GM18951 (cell line): ENCODE results near the gene NEURL1.
"Not testable (repeated sequence)": the region's sequence is repeated elsewhere in the genome, so short reads cannot be mapped to it uniquely, and the experiment has no call there.

Experiments used
- POLR2A ChIP-seq: IDR thresholded peaks from 4 replicates; pipeline ENCODE4 v1.6.1; 2011; ENCODE audit warnings: mild to moderate bottlenecking; ENCODE audit not compliant: insufficient read length, insufficient read depth; ENCODE audit errors: extremely low read depth
- in situ Hi-C: fragments of 300-500 bp; cut with MboI; formaldehyde crosslinking; loops from one replicate; pipeline ENCODE4 v1.12.0; 2022; ENCODE audit warnings: low sequenced_read_pairs, mixed read lengths, inconsistent platforms; ENCODE audit not compliant: unreplicated experiment

Gene NEURL1

DNA sequence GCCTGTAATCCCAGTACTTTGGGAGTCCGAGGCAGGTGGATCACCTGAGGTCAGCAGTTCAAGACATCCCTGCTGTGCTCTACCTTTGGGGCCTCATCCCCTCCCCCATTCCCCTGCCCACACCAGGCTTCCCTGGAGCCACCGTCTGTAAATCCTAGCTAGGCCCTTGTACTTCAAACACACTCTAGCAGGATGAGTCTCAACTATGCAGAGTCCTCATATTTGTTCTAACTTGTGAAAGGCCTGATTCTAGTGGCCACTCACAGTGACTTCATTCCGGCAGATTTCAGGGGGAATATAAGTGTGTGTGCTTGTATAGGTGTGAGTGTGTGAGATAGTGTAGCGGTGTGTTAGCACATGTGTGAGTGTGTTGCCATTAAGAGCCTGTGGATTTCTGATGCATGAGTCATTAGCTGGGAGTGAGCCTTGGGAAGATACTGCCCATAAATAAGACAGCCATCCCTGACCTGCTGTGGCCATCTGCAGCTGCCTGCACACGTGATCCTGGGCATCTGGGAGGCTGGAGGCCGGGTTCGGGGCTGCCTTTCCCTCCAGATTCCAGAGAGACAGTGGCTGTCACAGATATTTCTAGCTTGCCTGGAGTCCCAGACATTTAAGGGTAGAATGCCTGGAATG, 1.7 kb upstream of the NEURL1 start:
- in situ Hi-C loops = no loop called here
- TF ChIP-seq POLR2A = no peak

DNA sequence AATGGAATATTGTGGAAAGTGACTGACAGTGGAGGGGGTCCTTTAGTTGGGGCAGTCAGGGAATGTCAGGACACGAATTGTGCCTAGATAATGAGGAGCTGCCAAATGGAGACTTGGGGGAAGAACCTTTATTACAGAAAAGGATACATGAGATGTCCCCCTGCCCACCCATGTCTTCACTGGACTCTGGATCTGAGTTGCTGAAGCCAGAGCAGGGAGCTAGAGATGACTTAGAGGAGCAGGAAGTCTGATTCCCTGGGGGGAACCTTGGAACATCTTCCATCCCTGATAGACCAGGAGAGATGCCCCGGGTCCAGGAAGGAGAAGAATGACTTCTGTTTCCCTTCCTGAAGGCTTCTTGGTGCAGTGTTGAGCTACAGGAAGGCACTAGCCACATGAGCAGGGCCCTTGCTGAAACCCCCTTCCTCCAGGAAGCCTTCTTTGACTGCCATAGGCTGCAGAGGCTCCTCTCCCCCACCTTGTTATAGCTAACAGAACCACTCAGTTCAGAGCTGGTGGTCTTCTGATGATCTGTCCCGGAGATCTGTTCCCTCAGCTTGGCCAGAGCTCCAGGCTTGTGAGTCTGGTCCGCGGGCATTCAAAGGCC, 747 bp upstream of the NEURL1 start:
- in situ Hi-C loops = no loop called here
- TF ChIP-seq POLR2A = no peak

DNA sequence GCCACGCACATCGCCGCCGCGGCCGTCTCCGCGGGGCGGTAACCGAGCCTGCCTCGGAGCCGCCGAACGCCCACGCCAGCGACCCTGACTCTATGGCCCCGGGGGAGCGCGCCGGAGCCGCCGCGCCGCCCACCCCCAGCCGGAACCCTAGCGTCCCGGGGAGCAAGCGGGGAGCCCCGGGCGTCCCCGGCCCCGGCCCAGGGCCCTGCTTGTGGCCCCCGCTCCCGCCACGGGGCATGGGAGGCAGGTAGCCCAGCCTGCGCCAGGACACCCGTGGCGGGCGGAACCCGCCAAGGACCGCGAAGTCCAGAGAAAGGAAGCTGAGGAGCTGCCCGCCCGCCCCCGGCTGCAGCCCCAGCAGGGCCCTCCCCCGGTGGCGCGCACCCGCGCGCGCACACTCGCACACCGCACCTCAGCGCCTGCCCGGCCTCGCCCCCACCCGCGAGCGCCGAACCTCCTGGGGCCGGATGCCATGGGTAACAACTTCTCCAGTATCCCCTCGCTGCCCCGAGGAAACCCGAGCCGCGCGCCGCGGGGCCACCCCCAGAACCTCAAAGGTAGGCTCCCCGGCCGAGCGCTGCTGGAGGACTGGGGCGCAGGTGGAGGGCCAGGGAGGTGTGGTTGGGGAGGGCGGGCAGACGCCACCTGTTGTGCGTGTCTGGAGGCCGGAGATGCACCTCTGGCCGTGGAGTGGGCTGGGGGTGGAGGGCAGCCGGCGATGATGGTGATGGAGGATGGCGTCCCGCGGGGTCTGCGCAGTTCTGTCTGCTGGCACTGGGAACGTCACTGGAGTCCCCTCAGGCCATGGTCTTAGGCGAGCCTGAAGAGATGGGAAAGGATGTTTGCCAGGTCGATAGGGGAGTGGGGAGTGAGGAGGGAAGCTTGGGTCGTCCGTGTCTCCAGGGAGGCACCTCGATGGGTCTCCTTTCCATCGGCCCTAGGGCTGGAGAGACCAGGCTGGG, 692 bp downstream of the NEURL1 start:
- no peak for TF ChIP-seq POLR2A
- in situ Hi-C loops = no loop called here

DNA sequence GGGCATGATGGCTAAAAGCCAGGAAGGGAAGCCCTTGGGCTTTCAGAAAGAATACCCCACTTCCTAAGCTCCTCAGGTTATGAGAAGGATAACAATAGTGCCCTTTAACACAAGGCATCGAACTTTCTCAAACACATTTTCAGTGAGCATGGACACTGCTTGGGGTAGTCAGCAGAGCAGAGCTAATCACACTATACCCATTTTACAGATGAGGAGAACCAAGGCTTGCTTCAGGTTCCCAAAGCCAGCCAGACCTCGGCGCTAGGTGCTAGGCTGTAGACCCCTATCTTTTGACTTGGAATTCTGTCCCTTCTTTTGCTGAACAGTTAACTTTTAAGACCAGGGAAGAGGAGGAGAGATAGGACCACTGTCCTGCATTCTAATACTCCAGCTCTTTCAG, 1.8 kb downstream of the NEURL1 start:
- no peak for TF ChIP-seq POLR2A
- in situ Hi-C loops = no loop called here

DNA sequence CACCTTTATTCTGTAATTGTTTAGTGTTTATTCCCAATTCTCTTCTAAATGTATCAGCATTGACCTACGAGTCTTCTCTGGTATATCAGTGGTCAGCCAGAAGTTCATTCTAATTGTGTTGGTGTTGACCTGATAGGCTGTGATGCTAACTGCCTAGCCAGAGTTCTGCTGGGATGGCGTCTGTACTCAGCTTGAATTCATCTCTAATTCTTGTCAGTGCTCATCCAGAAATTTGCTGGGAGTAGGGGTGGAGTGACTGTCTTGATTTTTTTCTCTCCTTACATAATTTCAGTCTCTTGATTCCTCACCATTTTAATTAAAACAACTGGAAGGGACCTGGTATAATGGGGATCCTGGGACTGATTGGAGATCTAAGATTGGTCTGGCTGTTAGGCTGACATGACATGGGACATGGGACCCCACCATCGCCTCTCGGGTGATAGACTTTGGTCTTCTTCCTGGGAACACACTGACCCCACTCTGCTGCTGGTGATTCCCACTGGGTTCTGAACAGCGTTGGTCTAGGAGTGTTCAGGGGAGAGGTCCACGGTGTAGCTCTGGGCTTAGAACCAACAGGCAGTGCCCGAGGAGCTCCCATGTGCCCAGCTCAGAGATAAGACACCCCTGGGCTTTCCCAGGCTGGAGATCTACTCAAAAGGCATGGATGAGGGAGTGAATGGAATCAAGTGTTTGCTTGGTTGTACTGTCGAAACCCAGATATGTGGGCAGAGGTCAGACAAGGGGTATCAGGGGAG, 3.8 kb downstream of the NEURL1 start:
- TF ChIP-seq POLR2A = no peak
- in situ Hi-C loops = no loop called here

DNA sequence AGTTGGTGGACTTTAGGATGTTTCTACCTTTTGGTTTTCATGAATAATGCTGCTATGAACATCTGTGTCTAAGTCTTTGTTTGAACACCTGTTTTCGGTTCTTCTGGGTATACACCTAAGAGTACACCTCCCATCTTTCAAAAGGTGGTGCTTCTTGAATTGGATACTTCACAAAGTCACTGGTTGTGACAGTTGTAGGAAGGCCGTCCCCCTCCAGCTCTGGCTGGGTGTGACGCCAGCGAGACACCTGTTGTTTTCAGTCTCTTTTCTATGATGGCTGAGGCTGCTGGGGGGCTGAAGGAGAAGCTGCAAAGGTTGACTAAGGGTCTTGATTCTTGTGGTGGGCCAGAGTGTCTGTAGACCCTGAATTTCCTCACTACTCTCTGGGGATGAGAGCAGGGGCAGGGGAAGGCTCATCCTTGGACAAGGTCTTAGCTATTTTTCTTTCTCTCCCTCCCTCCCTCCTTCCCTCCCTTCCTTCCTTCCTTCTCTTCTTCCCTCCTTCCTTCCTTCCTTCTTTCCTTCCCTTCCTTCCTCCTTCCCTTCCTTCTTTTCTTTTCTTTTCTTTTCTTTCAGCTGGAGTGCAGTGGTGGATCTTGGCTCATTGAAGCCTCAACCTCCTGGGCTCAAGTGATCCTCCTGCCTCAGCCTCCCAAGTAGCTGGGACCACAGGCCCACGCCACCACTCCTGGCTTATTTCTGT, 5.6 kb downstream of the NEURL1 start:
- no peak for TF ChIP-seq POLR2A
- in situ Hi-C loops = no loop called here

DNA sequence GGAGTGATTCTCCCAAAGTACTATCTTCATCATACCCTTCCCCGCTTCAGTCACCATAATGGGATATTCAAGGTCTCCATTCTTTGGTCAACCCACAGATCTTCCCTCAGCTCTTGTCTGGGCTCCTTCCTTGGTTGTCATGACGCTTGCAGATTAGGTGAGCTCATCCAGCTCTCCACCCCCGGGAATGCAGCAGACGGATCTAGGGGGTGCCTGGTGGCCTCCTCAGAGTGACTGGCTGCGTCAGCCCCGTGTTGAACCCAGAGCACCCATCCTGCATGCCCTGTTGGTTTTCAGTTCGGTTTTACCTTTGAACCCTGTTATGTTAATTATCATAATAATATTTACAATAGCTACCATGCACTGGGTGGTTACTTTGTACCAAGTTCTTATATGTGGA, 6.4 kb downstream of the NEURL1 start:
- in situ Hi-C loops = no loop called here
- no peak for TF ChIP-seq POLR2A

DNA sequence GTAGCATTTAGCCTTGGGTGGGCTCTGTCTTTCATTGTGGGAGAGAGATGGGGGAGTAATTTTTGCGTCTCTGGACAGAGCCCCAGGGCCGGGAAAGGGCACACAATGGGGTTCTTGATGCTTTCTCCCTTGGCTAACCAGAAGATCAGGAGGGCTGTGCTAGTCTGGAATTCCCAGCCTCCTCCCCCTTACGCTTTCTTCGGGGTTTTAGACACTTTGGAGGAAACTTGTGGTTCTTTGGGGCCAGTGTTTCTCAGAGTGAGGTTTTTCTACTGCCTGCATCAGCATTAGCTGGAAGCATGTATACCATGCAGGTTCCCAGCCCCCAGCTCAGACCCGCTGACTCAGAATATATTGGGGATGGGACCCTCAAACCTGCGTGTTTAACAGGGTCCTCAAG, 7.0 kb downstream of the NEURL1 start:
- no peak for TF ChIP-seq POLR2A
- in situ Hi-C loops = no loop called here

DNA sequence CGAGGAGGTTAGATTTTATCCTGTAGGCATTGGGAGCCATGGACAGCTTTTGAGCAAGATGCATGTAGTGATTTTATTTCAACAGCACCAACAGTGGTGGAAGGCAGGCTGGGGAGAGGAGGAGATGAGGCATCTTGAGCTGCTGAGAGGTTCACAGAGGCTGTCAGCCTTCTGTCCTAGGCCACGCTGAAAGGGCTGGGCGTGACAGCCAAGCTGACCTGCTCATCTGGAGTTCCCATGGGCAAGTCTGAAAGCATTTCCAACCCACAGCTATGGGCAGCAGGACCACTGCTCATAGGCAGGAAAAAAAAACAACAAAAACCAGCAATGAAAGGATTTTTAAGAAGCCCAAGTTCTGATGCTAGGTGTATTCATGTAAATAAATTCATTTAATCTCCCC, 7.7 kb downstream of the NEURL1 start:
- in situ Hi-C loops = no loop called here
- TF ChIP-seq POLR2A = no peak

DNA sequence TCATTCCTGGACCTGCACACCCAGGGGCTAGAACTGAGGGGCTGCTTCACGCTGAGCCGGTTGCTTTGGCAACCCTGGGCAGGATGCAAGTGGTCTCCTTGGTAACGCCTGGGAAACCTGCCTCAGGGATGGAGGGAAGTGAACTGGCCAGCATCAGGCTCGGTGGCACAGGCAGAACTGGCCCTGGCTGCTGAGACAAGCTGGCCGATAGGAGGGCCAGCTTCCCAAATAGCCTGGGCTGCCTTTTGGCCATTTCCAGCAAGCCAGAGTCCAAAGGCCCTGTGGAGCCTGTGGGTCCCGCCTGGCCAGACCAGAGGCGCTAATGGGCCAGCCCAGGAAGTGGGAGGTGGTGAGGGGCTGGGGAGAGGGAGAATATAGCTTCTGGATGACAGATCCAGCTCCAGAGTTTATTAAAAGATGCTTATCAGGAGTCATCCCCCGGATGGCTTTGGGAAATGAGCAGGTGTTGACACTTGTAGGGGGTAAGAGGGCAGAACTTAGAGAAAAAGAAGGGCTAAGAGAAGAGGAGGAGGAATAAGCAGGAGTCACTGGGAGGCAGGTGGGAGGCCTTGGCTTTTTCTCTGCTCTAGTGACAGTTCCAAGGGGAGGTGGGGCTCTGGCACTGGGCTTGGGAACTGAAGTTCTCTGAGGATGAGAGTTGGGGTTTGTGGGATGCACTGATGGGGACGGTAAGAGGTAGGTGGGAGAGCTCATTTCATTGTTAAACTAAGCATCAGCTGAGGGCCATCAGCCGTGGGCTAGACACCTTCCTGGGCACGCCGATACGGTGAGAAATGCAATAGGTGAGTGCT, 9.6 kb downstream of the NEURL1 start:
- in situ Hi-C loops = no loop called here
- TF ChIP-seq POLR2A = no peak

DNA sequence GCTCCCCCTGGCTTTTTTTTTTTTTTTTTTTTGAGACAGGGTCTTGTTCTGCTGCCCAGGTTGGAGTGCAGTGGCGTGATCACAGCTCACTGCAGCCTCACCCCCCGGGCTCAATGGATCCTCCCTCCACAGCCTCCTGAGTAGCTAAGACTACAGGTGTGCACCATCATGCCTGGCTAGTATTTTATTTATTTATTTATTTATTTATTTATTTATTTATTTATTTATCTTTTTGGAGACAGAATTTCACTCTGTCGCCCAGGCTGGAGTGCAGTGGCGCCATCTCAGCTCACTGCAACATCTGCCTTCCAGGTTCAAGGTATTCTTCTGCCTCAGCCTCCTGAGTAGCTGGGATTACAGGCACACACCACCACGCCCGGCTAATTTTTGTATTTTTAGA, 10.3 kb downstream of the NEURL1 start:
- in situ Hi-C loops = not testable (repeated sequence)
